ENCODE data around the gene STPG3. TPM values are rescaled to one million over a fixed set of nuclear protein-coding genes. Genes with fewer than 3 reads are reported as not detected.

STPG3 gene
- total and polyA plus RNA-seq, 4 donors = not detected

- TF ChIP-seq, protein P1, sequence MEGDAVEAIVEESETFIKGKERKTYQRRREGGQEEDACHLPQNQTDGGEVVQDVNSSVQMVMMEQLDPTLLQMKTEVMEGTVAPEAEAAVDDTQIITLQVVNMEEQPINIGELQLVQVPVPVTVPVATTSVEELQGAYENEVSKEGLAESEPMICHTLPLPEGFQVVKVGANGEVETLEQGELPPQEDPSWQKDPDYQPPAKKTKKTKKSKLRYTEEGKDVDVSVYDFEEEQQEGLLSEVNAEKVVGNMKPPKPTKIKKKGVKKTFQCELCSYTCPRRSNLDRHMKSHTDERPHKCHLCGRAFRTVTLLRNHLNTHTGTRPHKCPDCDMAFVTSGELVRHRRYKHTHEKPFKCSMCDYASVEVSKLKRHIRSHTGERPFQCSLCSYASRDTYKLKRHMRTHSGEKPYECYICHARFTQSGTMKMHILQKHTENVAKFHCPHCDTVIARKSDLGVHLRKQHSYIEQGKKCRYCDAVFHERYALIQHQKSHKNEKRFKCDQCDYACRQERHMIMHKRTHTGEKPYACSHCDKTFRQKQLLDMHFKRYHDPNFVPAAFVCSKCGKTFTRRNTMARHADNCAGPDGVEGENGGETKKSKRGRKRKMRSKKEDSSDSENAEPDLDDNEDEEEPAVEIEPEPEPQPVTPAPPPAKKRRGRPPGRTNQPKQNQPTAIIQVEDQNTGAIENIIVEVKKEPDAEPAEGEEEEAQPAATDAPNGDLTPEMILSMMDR (IDR thresholded peaks at IDR 0.05; ENCODE audit: low read depth, low read length, missing input control) = no peak
- no peak for TF ChIP-seq RAD21 (IDR thresholded peaks at IDR 0.05)
- TF ChIP-seq, protein P2, sequence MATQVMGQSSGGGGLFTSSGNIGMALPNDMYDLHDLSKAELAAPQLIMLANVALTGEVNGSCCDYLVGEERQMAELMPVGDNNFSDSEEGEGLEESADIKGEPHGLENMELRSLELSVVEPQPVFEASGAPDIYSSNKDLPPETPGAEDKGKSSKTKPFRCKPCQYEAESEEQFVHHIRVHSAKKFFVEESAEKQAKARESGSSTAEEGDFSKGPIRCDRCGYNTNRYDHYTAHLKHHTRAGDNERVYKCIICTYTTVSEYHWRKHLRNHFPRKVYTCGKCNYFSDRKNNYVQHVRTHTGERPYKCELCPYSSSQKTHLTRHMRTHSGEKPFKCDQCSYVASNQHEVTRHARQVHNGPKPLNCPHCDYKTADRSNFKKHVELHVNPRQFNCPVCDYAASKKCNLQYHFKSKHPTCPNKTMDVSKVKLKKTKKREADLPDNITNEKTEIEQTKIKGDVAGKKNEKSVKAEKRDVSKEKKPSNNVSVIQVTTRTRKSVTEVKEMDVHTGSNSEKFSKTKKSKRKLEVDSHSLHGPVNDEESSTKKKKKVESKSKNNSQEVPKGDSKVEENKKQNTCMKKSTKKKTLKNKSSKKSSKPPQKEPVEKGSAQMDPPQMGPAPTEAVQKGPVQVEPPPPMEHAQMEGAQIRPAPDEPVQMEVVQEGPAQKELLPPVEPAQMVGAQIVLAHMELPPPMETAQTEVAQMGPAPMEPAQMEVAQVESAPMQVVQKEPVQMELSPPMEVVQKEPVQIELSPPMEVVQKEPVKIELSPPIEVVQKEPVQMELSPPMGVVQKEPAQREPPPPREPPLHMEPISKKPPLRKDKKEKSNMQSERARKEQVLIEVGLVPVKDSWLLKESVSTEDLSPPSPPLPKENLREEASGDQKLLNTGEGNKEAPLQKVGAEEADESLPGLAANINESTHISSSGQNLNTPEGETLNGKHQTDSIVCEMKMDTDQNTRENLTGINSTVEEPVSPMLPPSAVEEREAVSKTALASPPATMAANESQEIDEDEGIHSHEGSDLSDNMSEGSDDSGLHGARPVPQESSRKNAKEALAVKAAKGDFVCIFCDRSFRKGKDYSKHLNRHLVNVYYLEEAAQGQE (IDR thresholded peaks at IDR 0.05) = no peak
- TF ChIP-seq, protein P3, sequence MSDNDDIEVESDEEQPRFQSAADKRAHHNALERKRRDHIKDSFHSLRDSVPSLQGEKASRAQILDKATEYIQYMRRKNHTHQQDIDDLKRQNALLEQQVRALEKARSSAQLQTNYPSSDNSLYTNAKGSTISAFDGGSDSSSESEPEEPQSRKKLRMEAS (IDR thresholded peaks at IDR 0.05) = no peak
- no peak for TF ChIP-seq FOXA2 (IDR thresholded peaks at IDR 0.05)
- TF ChIP-seq YY1 (IDR thresholded peaks at IDR 0.05) = no peak
- TF ChIP-seq FOXA1 (IDR thresholded peaks at IDR 0.05) = no peak
- no peak for TF ChIP-seq GABPA (IDR thresholded peaks at IDR 0.05 in 1 of 2, conservative IDR thresholded peaks at IDR 0.05 in 1 of 2)
- no peak for TF ChIP-seq ZBTB33 (IDR thresholded peaks at IDR 0.05)
- no peak for TF ChIP-seq JUND (IDR thresholded peaks at IDR 0.05)
- no peak for TF ChIP-seq EGR1 (IDR thresholded peaks at IDR 0.05; ENCODE audit: low read depth in 2 of 2)
- no peak for TF ChIP-seq NR2F2 (IDR thresholded peaks at IDR 0.05)
- TF ChIP-seq SP1 (IDR thresholded peaks at IDR 0.05) = no peak
- TF ChIP-seq TAF1 (conservative IDR thresholded peaks at IDR 0.05) = no peak
- TF ChIP-seq RXRA (IDR thresholded peaks at IDR 0.05) = no peak
- TF ChIP-seq, protein P4, sequence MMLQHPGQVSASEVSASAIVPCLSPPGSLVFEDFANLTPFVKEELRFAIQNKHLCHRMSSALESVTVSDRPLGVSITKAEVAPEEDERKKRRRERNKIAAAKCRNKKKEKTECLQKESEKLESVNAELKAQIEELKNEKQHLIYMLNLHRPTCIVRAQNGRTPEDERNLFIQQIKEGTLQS (IDR thresholded peaks at IDR 0.05) = no peak
- TF ChIP-seq HNF4A (conservative IDR thresholded peaks at IDR 0.05) = no peak
- DNase-seq (ENCODE audit: low spot score) = no peak
- H3K27ac ChIP-seq (ENCODE audit: low read depth in 1 of 2, low read length in 2 of 2) = no peak overlapping the region
These were observed 3.2 kb upstream of the STPG3 start for GRCh38 chr9:137247916-137248175.

More at GRCh38 chr9:137247916-137248175, 3.2 kb upstream of the STPG3 start:
- no peak overlapping the region for H3K4me3 ChIP-seq (ENCODE audit: low read depth in 1 of 3, low read length in 3 of 3)
- peaks cover 0 to 16% (median 6%) of the 10 kb centered on the region in 4 donors for H3K4me1 ChIP-seq (ENCODE audit: control insufficient read depth in 4 of 4, insufficient read depth in 4 of 4, low read length in 3 of 4)
- H3K9me3 ChIP-seq (ENCODE audit: control insufficient read depth in 4 of 4, low read length in 3 of 4) = no peaks in the 10 kb centered on the region
- H3K27me3 ChIP-seq (ENCODE audit: control insufficient read depth in 4 of 4, insufficient read depth in 4 of 4, low read length in 3 of 4) = no peaks in the 10 kb centered on the region
- H3K9ac ChIP-seq (ENCODE audit: low read depth in 1 of 2, low read length in 2 of 2) = no peak overlapping the region
- WGBS = 85% methylated on average over 6 of the region's 6 CpGs
- H3K36me3 ChIP-seq (ENCODE audit: control insufficient read depth in 4 of 4, insufficient read depth in 3 of 4, low read depth in 1 of 4, low read length in 3 of 4) = peaks cover 0 to 7% (median 2%) of the 10 kb centered on the region in 4 donors

Data from liver (tissue), 9 donors.